ENCODE measurements around the gene ZC3H6.
"Not testable (repeated sequence)": the region's sequence is repeated elsewhere in the genome, so short reads cannot be mapped to it uniquely, and the experiment has no call there.

ZC3H6 gene

GRCh38 chr2:112275887-112276773, 733 bp downstream of the ZC3H6 start:
- TF ChIP-seq CTCF (conservative IDR thresholded peaks at IDR 0.05; ENCODE audit: control insufficient read depth, insufficient read depth, low read depth, low read length), result no peak
- peak; percentile 86 for DNase-seq (ENCODE audit: low read depth)
- H3K4me3 ChIP-seq (ENCODE audit: control insufficient read depth, low read depth, low read length), result peak overlapping the region; percentile 87

GRCh38 chr2:112276954-112277353, 1.6 kb downstream of the ZC3H6 start:
- peak overlapping the region; percentile 60 for H3K4me3 ChIP-seq (ENCODE audit: control insufficient read depth, low read depth, low read length)
- TF ChIP-seq CTCF (conservative IDR thresholded peaks at IDR 0.05; ENCODE audit: control insufficient read depth, insufficient read depth, low read depth, low read length), result no peak

GRCh38 chr2:112277596-112278220, 2.3 kb downstream of the ZC3H6 start:
- TF ChIP-seq CTCF (conservative IDR thresholded peaks at IDR 0.05; ENCODE audit: control insufficient read depth, insufficient read depth, low read depth, low read length), result no peak
- no peak overlapping the region for H3K4me3 ChIP-seq (ENCODE audit: control insufficient read depth, low read depth, low read length)

More at GRCh38 chr2:112276954-112277353, 1.6 kb downstream of the ZC3H6 start:
- DNase-seq (ENCODE audit: low read depth), result no peak

GRCh38 chr2:112282066-112282465, 6.7 kb downstream of the ZC3H6 start:
- DNase-seq (ENCODE audit: low read depth); H3K4me3 ChIP-seq (ENCODE audit: control insufficient read depth, low read depth, low read length): not testable (repeated sequence)

More at GRCh38 chr2:112277596-112278220, 2.3 kb downstream of the ZC3H6 start:
- peak; percentile 80 for DNase-seq (ENCODE audit: low read depth)

- peak; percentile 43 for DNase-seq (ENCODE audit: low read depth)
- not testable (repeated sequence) for H3K4me3 ChIP-seq (ENCODE audit: control insufficient read depth, low read depth, low read length)
Measured at GRCh38 chr2:112283535-112283934, 8.1 kb downstream of the ZC3H6 start.

GRCh38 chr2:112290088-112290487, 14.7 kb downstream of the ZC3H6 start:
- no peak for TF ChIP-seq CTCF (conservative IDR thresholded peaks at IDR 0.05; ENCODE audit: control insufficient read depth, insufficient read depth, low read depth, low read length)
- no peak overlapping the region for H3K4me3 ChIP-seq (ENCODE audit: control insufficient read depth, low read depth, low read length)
- no peak for DNase-seq (ENCODE audit: low read depth)

- no peak overlapping the region for H3K4me3 ChIP-seq (ENCODE audit: control insufficient read depth, low read depth, low read length)
- no peak for TF ChIP-seq CTCF (conservative IDR thresholded peaks at IDR 0.05; ENCODE audit: control insufficient read depth, insufficient read depth, low read depth, low read length)
Measured at GRCh38 chr2:112290648-112291047, 15.3 kb downstream of the ZC3H6 start.

More at GRCh38 chr2:112290648-112291047, 15.3 kb downstream of the ZC3H6 start:
- no peak for DNase-seq (ENCODE audit: low read depth)
